Measurements from ENCODE around the gene SCFD2.
"Not testable (repeated sequence)": the region's sequence is repeated elsewhere in the genome, so short reads cannot be mapped to it uniquely, and the experiment has no call there.

SCFD2 gene

DNA sequence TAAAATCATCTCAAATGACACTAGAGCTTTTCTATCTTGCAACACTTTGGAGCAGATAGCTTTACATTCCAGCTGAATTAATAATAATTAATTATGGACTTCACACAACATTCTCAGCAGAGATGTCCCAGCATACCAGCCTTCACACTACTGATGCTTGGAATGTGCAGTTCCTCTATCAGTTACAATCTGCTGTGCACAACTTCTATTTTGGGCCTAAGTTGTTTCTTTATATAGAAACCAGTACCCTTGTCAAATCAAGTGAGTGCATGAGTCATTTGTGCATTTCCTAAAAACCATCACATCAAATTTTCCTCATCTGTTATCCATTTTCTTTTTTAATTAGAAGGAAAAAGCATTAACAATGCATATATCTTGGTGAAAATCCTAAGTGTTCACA, 512.5 kb downstream of the SCFD2 start:
- peak; percentile 53 for DNase-seq (ENCODE audit: low spot score)

DNA sequence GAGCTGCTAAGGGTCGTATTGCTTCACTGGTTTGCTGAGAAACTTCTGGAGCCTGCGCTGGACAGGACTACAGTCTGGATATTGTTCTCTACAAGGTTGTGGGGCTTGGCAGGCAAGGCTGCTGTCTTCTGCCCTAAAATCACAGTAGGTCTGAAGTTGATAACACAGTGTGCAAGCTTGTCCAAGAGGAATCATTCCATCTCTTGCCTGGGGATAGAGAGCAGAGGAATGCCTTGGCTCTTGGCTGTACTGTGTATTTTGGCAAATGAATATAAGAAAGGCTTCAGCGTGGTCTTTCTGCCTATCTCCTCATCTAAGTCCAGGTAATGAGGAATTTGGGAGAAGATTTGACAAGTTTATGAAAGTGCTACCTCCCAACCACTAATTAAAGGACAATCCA, 513.1 kb downstream of the SCFD2 start:
- DNase-seq (ENCODE audit: low spot score): no peak

DNA sequence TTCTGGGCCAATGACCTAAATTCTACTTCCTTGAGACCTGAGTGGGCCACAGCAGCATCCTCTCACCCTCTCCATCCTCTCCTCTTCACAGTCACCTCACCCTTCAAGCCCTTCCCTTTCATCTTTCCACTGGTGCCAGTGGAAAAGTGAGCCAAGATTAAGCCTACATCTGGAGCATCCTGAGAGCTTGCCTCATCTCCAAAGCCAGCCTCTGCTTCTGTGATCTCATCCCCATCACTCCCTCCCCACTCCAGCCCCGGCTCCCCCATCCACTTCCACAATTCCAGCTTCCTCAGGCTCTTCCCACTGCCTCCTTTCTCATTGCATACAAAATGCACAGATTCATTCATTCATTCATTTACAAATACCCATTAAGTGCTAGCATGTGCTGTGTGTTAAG, 513.8 kb downstream of the SCFD2 start:
- no peak for DNase-seq (ENCODE audit: low spot score)

DNA sequence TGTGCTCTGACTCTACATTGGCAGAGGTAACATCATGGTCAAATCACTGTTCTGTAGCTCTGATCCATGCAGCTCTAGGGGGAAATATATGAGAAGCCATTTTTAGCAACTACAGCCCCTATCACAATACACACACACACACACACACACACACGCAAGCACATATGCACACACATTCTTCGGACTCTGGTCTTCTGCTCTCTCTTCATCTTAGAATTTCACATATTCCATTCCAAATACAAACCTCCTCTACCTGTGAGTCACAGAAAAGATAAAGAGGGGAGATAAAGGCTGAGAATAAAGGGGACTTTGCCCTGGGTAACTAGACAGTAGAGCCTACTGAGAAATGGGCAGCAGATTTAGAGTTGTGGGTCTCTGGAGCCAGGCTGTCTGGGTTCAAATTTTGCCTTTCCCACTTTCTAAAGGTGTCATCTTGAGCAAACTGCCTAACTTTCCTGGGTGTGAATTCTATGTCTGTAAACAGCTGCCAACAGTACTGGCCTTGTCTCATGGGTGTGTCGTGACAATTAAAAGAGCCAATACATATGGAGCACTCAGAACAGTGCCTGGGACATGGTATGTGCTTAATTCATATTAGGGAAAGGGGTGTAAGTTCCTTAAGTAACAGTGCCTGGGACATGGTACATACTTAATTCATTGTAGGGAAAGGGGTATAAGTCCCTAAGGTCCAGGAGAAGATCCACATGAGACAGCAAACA, 515.3 kb downstream of the SCFD2 start:
- no peak for DNase-seq (ENCODE audit: low spot score)

DNA sequence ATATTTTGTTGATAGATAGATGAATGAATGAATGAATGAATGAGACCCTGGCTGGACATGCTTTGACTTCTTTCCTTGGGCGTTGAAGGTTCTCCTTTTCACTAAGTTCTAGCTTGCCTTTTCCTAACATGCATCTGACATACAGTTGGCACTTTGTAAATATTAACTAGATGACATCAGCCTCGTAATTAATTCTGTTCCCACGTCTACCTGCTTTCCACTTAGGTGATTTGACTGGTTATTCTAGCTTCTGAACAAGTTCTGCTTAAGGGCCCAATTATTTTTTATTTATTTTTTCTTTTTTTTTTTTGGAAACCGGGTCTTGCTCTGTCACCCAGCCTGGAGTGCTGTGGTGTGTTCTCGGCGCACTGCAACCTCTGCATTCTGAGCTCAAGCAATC, 517.6 kb downstream of the SCFD2 start:
- DNase-seq (ENCODE audit: low spot score): no peak

DNA sequence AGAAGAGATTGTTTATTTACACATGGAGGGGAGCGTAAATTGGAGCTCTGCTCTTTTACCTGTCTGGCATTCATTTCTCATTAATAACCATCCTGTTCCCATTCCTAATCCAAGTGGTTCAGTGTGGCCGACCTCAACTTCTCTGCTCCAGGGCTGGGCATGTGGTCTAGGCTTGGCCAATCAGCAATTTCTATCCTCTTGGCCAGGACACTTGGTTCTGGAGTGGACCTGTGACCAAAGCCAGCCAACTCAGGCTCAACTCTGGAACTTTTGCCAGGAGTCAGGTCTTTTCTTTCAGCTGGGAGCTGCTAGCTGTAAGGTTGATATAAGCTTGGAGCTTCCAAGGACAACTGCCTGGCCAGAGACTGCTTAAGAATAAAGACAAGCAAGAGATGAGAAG, 519.4 kb downstream of the SCFD2 start:
- no peak for DNase-seq (ENCODE audit: low spot score)

DNA sequence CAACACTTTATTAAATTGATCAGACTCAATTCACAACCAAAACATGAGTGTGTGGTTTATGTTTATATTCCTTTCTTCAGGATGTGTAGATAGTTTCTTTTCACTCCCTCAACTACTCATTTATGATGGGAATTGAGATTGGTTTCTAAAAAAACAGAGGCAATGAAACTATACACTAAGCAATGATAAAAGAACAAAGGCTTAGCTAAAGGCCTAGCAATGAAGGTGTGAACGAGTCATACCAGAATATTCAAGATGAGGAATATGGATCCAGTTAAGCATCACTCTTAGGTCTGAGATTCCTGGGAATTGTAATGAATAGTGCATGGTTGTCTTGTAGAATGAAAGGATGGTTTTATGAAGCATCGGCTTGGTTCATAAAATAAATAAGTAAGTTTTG, 521.3 kb downstream of the SCFD2 start:
- DNase-seq (ENCODE audit: low spot score): no peak

DNA sequence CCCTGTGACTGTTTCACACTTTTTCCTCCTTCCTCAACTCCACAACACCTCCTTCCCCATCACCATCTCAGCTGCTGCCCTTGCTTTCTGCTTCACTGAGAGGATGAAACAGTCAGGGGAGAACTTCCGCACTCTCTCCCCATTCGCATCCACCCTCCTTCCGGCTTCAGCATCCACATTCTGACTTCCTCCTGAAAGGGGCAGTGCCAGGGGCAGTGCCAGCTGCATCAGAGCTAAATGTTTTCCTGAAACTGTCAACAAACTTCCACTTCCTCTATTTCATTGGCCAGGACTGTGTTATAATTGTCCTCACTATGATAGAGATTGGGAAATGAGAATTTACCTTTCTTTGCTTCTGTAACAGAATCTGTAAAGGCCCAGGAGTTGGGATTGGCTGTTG, 521.9 kb downstream of the SCFD2 start:
- DNase-seq (ENCODE audit: low spot score): peak; percentile 73

DNA sequence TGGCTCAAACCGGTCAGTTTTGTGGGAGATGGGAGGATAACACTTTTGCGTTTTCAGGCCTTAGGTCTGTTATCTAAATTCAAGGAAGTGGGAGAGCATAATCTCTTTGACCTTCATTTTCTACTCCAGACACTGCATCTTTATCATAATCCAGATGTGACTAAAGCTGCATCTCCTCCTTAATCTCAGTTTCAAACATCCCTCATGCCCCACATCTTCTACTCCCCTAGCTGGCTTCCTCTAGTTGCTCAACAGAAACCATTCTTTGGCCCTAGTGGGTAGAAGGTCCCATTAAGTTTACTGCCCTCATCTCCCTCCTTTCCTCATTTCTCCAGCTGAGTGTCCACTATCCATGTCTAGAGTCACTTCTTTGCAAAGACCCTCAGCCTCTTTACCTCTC, 522.5 kb downstream of the SCFD2 start:
- DNase-seq (ENCODE audit: low spot score): no peak

DNA sequence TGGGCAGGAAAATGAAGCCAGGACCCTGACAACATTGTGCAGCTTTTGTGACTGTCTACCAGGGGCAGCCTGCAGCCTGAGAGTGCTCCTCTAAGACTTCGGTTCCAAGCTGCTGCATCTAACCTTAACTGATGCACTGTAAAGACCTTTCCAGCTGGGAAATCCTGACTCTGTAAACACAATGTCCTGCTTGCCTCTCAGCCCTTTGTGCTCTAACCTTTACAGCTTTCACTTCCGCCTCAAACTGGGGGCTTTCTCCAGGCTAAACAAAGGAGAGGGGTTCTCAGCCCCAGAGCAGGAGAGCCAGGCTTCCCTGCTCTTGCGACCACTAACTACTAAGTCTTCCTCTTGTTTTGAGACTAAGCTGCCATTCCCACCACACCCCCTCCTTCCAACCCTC, 523.1 kb downstream of the SCFD2 start:
- no peak for DNase-seq (ENCODE audit: low spot score)

DNA sequence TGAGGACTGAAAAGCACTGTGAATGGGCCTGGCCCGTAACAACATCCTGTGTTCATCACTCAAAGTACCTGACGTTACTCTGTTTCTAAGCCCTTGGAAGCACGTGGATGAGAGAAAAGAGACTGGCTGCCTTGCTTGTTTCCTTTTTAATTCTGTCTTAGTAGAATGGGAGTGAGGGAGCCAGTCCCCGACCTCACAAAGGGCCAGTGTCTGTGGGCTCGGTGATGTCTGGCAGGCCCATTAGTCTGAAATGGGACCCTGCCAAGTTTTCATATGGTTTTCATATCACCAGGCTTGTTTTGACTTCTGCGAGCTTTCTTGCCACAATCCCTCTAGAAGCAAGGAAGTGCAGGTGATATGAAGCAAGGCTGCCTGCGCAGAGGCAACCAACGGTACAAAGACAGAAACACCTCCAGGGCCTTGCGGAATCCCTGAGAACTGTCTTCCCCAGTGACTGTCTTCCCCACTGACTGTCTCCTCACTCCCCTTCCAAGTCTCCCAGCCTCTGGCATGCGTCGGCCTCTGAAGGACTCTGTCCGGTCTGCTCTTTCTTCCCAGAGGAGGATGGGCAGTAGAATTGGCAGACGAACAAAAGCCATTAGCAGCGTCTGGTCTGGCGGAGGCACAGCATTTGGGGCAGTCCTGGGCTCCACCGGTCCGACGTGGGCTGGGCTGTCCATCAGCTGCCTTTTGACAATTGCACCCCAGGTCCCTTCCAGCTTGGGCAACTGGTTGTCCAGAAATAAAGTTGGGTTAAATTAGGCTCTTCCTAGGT, 524.0 kb downstream of the SCFD2 start:
- peak; percentile 55 for DNase-seq (ENCODE audit: low spot score)

DNA sequence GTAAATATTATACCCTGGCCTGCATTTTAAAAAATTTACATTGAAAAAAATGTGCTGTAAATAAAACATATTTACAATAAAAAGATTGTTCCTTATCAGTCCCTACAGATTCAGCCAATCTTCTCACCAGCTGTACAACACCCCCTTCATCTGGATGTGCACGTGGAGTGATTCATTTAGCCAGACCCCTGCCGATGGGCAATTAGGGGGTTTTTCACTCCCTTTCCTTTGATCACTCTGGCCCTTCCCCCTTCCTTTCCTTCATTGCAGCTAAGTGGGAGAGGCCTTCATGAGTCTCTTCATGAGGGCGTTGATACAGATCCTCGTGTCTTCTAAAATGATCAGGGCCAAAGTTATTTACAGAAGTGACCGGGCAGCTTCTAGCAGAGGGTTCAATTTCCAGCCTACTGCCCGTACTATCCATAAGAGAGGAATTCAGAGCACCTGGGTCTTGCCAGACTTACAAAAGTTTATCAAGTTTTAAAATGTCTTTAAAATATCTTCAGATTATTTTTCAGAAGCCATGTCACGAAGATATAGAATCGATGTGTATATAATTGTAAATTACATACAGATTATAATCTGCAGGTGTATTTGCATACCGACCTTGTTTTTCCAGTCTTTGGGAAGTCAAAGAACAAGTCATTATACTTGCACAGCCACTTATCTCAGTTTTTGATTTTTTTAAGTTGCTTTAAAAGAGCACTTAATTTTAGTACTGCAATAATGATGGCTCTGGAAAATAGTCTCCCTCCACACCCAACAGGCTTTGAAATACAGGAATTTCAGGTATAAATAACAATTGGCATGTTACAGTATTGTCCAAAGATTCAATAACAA, 525.1 kb downstream of the SCFD2 start:
- DNase-seq (ENCODE audit: low spot score): no peak

DNA sequence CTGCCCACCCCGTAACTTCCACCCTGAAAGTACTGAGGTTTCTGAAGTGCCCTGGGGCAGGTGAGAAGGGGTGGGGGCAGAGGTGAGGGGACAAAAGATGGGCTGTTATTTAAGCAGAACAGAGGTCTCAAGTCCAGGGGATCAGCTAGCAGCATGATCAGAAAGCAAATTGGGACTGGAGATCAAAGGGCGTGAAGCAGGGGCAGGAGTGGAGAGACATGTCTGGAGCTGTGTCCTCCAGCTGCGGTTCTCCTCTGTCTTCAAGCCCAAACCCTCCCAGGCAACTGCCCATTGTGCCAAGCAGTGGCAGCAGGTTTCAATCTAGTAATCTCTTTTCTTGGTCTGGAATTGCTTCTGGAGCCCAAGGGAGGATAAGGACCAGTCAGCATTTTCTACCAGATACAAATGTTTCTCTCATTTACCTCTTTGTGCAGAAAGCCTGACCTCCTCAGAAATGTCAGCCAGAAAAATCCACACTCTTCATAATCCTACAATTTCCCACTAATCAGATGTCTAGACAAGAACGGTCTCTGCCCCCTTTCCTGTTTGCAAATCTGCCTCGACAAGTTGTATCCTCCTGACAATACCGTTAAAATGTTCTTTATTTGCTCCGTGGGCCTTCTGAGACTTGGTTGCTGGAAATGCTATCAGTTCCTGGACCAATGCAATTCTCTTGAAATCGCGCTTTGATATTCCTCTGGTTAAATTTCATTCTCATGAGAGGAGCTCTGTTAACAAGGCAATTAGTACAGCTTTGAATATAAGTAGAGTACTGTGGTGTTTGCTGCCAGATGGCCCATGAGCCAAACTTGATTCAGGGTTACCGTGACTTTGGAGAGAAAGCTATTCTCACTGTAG, 526.9 kb downstream of the SCFD2 start:
- DNase-seq (ENCODE audit: low spot score): no peak

DNA sequence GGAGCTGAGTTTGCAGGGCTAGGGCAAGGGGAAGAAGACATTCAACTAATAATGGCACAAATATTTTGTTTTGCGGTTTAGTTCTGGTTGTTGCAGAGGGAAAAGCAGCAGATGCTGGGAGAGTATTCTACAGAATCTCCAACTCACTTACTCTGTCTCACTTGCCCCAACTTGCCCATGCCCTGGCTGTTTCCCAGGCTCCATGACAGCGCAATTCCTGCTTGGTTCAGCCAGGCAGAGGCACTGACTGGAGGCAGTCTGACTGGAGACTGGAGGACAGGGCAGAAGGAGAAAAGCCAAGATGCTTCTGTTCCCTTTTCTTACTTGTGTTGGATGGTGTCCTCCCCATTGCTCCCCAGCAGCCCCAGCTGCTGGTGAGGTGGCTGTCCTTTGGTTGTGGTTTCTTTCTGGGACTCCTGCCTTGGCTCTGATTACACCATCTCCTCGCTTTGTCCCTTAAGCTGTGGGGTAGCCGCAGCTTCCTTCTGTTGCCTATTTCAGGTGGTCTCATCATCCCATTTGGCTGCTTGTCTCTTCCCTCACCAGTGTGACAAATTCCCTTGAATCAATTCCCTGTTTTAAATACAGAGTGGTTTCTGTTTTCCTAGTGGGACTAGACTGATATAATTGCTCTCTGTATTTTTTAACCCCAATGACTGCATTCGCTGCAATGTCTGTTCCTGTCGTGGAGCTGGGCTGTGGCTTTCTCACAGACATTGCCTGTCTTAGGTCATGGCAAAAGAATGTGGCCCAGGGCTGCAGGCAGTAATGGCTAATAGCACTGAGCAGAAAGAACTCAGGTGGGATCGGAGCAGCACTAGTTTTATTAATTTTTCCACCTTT, 527.9 kb downstream of the SCFD2 start:
- no peak for DNase-seq (ENCODE audit: low spot score)

DNA sequence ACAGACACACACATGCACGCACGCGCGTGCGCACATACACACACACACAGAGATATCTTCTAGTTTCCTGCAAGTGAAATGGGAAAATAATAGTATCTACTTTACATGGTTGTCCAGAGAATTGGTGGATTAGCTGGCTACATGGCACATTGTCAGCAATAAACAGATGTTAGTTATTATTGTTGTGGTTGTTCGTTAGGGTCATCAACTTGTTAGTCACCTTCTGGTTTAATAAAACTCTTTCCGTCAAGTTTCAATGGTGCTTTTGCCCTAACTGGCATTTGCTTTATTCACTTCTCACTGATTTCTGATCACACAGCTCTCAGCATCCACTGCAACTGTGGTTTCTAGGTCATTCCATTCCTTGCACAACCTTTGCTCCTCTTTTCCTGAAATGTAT, 529.2 kb downstream of the SCFD2 start:
- no peak for DNase-seq (ENCODE audit: low spot score)

DNA sequence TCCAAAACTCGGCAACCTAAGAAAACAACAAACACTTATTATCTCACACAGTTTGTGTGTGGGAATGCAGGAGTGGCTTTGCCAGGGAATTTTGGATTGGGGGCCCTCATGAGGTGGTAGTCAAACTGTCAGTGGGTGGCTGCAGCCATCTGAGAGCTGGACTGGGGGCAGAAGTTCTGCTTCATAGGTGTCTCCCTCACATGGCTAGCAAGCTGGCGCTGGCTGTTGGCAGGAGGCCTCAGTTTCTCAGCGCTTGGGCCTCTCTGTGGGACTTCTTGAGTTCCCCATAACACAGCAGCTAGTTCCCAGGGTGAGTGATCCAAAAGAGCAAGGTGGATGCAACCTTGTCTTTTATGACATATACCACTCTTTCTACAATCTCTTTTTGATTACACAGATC, 529.7 kb downstream of the SCFD2 start:
- no peak for DNase-seq (ENCODE audit: low spot score)

DNA sequence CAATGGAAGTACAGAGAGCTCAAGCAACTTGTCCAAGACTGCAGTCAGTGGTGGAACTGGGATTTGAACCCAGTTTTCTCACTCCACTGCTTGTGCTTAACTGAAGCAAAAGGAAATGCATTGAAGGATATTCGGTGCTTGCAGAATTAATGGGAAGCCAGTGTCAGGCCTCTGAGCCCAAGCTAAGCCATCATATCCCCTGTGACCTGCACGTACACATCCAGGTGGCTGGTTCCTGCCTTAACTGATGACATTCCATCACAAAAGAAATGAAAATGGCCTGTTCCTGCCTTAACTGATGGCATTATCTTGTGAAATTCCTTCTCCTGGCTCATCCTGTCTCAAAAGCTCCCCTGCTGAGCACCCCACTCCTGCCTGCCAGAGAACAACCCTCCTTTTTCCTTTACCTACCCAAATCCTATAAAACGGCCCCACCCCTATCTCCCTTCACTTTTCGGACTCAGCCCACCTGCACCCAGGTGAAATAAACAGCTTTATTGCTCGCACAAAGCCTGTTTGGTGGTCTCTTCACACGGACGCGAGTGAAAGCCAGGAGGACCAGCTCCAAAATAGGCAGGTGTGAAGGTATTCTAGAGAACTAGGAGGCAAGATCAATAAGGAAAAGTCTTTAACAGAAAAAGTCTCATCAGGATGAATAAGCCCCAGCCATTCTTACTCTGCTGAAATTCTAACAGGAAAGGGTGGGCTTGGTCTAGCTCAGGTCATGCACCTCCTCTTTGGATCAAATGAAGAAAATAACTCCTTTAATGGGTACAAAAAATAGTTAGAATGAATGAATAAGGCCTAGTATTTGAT, 531.0 kb downstream of the SCFD2 start:
- not testable (repeated sequence) for DNase-seq (ENCODE audit: low spot score)

DNA sequence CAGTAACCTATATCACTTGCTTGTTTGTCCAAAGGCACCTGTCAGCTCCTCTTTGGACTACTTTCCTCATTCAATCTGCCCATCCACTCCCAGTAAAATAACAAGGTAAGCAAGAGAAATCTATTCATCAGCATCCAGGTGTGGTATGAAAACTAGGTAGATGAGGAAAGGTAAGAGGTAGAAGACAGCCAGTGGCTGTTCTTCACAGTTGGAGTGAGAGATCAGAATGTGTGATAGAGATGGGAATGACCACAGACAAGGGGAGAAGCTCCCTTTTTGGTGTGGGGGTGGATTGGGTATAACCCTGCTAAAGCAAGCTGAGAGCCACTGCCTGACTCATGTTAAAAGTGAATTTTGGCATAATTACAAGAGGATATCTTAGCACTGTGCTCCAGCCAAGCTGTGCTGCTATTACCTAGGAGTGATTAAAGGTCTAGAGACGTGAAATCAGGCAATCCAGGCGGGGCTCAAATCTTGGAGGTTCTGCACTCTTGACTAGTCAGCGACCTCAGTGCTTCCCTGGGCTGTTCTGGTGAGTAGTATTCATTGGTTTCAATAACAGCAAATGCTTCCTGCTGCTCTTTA, 531.8 kb downstream of the SCFD2 start:
- no peak for DNase-seq (ENCODE audit: low spot score)

DNA sequence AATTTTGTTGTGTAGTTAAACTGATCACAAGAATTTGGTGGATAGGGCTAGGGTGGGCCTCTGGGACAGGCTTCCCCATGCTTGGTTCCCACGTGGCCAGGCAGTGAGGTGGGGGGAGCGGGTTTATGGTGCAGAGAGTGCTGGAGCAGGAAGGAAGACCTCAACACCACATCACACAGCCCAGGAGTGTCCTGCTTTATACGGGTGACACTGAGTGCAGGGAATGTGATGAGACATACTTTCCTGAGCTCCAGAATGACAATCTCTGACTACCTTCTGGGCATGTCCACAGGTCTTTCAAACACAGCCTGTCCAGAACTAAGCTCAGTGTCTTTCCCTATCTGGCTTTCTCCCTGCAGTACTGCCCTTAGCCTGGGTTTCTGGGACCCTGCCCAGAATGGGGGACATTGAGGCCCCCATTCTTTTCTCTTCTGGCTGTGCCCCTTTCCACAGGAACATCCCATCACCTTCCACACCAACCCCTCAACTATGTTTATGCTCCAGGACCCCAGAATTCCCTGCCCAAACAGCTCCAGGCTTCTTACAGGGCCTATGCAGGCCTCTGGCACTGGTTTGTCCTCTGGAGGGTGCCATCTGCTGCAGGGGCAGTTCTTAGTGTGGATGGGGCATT, 540.3 kb downstream of the SCFD2 start:
- DNase-seq (ENCODE audit: low spot score): no peak

All from Ammon's horn (tissue), 1 donor.